Pancreas (tissue), 10 donors: ENCODE measurements around the gene DGLUCY. TPM values are rescaled to one million over a fixed set of nuclear protein-coding genes. Genes with fewer than 3 reads are reported as not detected.
A peak's percentile ranks its signal among the peaks of the same experiment; 100 is the strongest.

Source experiments
- ATAC-seq, 4 donors: fragments of 200-7000 bp; cut with Tn5 transposase; one replicate each; pipeline versions ENCODE4 v1.8.0 to v1.9.1; 2020; ENCODE audit warnings: mild to moderate bottlenecking in 4 of 4, moderate library complexity in 4 of 4
- DNase-seq, 6 donors: peaks; one replicate each; pipeline ENCODE4 v3.0.0-alpha.2; 2020
- FAIRE-seq: peaks from 2 replicates; lab custom pipeline; 2012; peaks lifted over from hg19 to GRCh38; lab: Jason Lieb, UNC
- H3K27ac ChIP-seq, 4 donors: fragments of 200-600 bp; sonication (generic); 1 replicate in 3 of 4; 2 replicates in 1 of 4; pipeline versions ENCODE4 v1.5.0 to v1.8.0; 2020
- H3K27me3 ChIP-seq, 4 donors: fragments of 200-600 bp; one replicate each; pipeline ENCODE4 v1.8.0; 2021
- H3K36me3 ChIP-seq, 3 donors: fragments of 200-600 bp; sonication (generic) in 1 of 3; one replicate each; pipeline versions ENCODE4 v1.5.0 to v1.8.0; 2020 to 2021
- H3K4me1 ChIP-seq, 3 donors: fragments of 200-600 bp; one replicate each; pipeline ENCODE4 v1.8.0; 2021
- H3K4me3 ChIP-seq, 4 donors: fragments of 200-600 bp; sonication (generic) in 2 of 4; one replicate each; pipeline versions ENCODE4 v1.5.0 to v1.8.0; 2020 to 2021
- H3K9me3 ChIP-seq, 4 donors: fragments of 200-600 bp; one replicate each; pipeline ENCODE4 v1.8.0; 2021
- WGBS, 2 donors: extraction: QIAGEN DNeasy Blood & Tissue Kit; methylation state at CpG; one replicate each; pipeline ENCODE4 v1.1.7; 2013; 5-methylcytosine and 5-hydroxymethylcytosine counted together
- intact Hi-C, 3 donors: fragments of 100-400 bp; cut with DNase I; formaldehyde crosslinking; loops; one replicate each; pipeline versions ENCODE4 v1.11.1 to v1.14.2; 2022
- polyA plus RNA-seq, 2 donors: library from polyadenylated mRNA; stranded (reverse); fragments of 200-250 nt; gene quantifications; one replicate each; pipeline ENCODE4 v1.2.3, GENCODE V29; 2013
- total RNA-seq, 6 donors: library from RNA; stranded (reverse); fragmentation: NEBNext Ultra II Directional in 4 of 6; extraction: Animal tissue kit (Norgen Biotek cat#: 25700) in 4 of 6; gene quantifications; one replicate each; pipeline versions ENCODE4 v1.2.1 to v1.2.4, GENCODE V29; 2021 to 2023
- TF ChIP-seq, protein P1 (sequence below), 4 donors: fragments of 200-600 bp; sonication (generic) in 3 of 4; IDR thresholded peaks; one replicate each; pipeline versions ENCODE4 v1.5.0 to v1.8.0; 2021; ENCODE audit warnings: antibody characterized with exemption in 4 of 4
- donor health status: healthy with polysubstance abuse.
- donor health status: DM: no; HTN: no; CAD: no; lungs with moderate emphysema.
- donor health status: DM: no; HTN: no; CAD: no.
- donor health status: control.
- donor health status: control.
- donor health status: Bipolar disorder and iron deficiency.
- donor health status: DM: yes; HTN: yes; CAD: no.
- donor health status: DM: no; HTN: no; CAD: no.
- donor health status: DM: no; HTN: no; CAD: no.
- donor health status: DM: yes; HTN: yes; CAD: no.

DGLUCY gene
- total and polyA plus RNA-seq, 8 donors = 11.9 to 43.4 (median 23.1) TPM

DNA sequence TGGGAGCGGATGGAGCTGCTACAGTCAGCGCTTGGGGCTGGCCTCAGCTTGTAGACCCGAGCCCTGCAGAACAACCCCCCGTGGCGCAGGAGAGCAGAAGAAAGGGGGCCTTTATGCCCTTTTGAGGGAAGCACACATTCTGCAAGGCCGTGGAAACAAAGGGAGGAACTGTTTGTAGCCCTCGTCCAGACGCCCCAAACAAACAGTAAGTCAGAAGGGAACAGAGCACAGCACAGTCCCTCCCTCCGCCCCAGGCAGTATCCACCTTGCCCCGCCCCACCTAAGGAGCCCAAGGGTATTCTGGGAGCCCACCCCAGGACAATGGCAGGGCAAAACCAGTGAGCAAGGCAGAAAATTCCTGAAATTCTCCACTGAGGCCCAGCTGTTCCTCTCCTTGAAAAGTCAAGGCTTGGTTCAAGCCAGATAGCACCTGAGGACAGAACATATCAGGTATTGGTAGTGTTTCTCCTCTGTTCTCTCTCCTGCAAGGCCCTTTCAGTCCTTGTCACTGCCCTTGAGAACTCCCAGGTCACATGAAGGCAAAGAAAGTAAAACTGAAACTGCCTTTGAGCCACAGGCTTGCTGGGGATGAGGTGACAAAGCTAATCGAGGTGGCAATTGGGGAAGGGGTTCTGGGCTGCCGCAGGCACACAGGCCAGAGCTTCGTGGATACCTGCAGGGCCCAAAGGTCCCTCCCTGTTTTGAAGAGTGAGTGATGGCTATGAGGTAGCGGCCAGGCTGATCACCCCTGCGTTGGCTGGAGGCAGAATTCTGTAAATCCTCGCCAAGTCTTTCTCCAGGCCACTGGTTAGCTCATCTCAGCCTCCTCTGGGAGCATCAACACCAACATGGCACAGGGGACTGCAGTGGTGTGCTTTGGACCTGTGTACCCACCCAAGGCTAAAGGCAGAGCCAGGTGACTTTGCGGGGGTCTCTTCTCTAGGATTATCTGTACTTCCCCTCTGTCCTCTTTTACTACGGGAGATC lies 499 bp downstream of the DGLUCY start:
- Histone ChIP-seq H3K36me3 (no peaks in the 10 kb centered on the region), H3K4me1 (peaks cover 5 to 31% (median 5%) of the 10 kb centered on the region in 3 donors), H3K27ac (peak overlapping the region; percentile 73 to 96 (median 93)), H3K9me3 (no peaks in the 10 kb centered on the region), H3K4me3 (peak overlapping the region; percentile 26 to 74 (median 60)), H3K27me3 (no peaks in the 10 kb centered on the region)
- no peak for FAIRE-seq
- 1% methylated on average over 18 of the region's 18 CpGs for WGBS, 2 donors
- ATAC-seq = peak; percentile 81 to 89 (median 84)
- TF ChIP-seq, protein P1, sequence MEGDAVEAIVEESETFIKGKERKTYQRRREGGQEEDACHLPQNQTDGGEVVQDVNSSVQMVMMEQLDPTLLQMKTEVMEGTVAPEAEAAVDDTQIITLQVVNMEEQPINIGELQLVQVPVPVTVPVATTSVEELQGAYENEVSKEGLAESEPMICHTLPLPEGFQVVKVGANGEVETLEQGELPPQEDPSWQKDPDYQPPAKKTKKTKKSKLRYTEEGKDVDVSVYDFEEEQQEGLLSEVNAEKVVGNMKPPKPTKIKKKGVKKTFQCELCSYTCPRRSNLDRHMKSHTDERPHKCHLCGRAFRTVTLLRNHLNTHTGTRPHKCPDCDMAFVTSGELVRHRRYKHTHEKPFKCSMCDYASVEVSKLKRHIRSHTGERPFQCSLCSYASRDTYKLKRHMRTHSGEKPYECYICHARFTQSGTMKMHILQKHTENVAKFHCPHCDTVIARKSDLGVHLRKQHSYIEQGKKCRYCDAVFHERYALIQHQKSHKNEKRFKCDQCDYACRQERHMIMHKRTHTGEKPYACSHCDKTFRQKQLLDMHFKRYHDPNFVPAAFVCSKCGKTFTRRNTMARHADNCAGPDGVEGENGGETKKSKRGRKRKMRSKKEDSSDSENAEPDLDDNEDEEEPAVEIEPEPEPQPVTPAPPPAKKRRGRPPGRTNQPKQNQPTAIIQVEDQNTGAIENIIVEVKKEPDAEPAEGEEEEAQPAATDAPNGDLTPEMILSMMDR (IDR thresholded peaks at IDR 0.05) = no peak
- intact Hi-C loops = no loop called here
- DNase-seq = peak; percentile 49 to 81 (median 67)

DNA sequence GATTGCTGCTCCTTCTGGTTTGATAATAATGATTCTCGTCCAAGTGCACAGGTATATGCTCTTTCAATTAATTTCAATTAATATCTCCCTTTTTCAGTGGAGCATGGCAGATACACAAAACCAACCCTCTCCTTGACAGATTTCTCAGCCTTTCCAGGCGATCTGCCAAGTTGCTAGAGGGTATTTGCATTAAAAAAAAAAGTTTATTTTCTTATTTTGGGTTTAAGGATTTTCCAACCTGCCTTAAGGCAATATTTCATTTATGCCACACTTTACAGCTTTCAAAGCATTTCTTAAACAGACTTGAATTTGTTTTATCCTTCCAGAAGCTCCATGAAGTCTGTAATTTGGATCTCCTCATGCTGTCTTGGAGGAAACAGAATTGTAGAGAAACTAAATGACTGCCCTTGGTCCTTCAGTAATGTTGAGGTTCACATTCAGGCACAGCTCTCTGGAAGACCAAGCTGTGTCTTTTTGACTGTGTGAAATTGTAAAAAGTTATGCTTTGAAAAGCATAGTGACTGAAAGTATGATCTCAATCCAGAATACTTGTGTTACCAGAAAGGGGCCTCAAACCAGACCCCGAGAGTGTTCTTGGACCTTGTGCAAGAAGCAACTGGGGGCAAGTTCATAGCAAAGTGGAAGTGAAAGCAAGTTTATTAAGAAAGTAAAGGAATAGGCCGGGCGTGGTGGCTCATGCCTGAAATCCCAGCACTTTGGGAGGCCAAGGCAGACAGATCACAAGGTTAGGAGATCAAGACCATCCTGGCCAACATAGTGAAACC lies 2.3 kb downstream of the DGLUCY start:
- no peak for FAIRE-seq
- Histone ChIP-seq H3K36me3 (peaks cover 0 to 3% (median 0%) of the 10 kb centered on the region in 3 donors), H3K27ac (peak overlapping the region in 3 of 4 donors; percentile 91 to 96 (median 95)), H3K4me1 (peaks cover 5 to 24% (median 5%) of the 10 kb centered on the region in 3 donors), H3K27me3 (no peaks in the 10 kb centered on the region), H3K4me3 (peak overlapping the region in 2 of 4 donors; percentile 50 to 70), H3K9me3 (no peaks in the 10 kb centered on the region)
- intact Hi-C loops = no loop called here
- DNase-seq = peak in 1 of 6 donors; percentile 21
- WGBS, 2 donors = 60 to 65% methylated on average over 5 of the region's 5 CpGs
- ATAC-seq = no peak
- TF ChIP-seq, protein P1 (IDR thresholded peaks at IDR 0.05) = no peak

DNA sequence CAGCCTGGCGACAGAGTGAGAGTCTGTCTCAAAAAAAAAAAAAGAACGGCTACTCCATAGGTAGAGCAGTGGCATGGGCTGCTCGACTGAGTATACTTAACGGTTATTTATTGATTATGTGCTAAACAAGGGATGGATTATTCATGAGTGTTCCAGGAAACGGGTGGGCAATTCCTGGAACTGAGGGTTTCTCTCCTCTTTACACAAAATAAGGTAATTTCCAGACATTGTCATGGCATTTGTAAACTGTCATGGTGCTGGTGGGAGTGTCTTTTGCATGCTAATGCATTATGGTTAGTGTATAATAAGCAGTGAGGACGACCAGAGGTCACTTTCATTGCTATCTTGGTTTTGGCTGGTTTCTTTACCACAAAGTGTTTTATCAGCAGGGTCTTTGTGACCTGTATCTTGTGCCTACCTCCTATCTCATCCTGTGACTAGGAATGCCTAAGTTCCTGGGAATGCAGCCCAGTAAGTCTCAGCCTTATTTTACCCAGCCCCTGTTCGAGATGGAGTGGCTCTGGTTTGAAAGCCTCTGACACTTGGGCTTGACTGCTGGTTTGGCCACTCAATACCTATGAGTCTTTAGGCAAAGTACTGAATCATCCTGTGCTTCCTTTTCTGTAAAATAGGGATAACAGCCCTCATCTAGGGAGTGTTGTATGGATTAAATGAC lies 3.2 kb downstream of the DGLUCY start:
- no peaks in the 10 kb centered on the region for H3K27me3 ChIP-seq
- H3K4me3 ChIP-seq = peak overlapping the region in 1 of 4 donors; percentile 70
- intact Hi-C loops = no loop called here
- FAIRE-seq (no peak), ATAC-seq (no peak), DNase-seq (no peak)
- peaks cover 0 to 3% (median 0%) of the 10 kb centered on the region in 3 donors for H3K36me3 ChIP-seq
- no peaks in the 10 kb centered on the region for H3K9me3 ChIP-seq
- H3K27ac ChIP-seq = peak overlapping the region in 2 of 4 donors; percentile 5 to 96
- TF ChIP-seq, protein P1 (IDR thresholded peaks at IDR 0.05) = no peak
- 46 to 51% methylated on average over 7 of the region's 7 CpGs for WGBS, 2 donors
- H3K4me1 ChIP-seq = peaks cover 5 to 24% (median 5%) of the 10 kb centered on the region in 3 donors

DNA sequence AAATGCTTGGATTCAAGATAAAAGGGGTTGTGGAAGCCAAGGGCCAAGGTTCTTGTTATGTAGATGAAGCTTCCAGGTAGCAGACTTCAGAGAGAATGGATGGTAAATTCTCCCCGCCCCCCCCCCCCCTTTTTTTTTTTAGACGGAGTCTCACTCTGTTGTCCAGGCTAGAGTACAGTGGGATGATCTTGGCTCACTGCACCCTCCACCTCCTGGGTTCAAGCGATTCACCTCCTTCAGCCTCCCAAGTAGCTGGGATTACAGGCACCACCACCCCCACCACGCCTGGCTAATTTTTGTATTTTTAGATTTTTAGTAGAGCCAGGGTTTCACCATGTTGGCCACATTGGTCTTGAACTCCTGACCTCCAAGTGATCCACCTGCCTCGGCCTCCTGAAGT lies 4.1 kb downstream of the DGLUCY start:
- Histone ChIP-seq H3K27ac (no peak overlapping the region), H3K4me1 (peaks cover 5 to 24% (median 5%) of the 10 kb centered on the region in 3 donors), H3K36me3 (peaks cover 0 to 3% (median 0%) of the 10 kb centered on the region in 3 donors), H3K4me3 (no peak overlapping the region), H3K27me3 (no peaks in the 10 kb centered on the region), H3K9me3 (no peaks in the 10 kb centered on the region)
- ATAC-seq (no peak), DNase-seq (no peak), FAIRE-seq (no peak)
- intact Hi-C loops = no loop called here
- TF ChIP-seq, protein P1 (IDR thresholded peaks at IDR 0.05) = no peak
- 86 to 93% methylated on average over 4 to 5 of the region's 5 CpGs for WGBS, 2 donors
